ENCODE measurements around the gene MOB3B.

The MOB3B gene

GRCh38 chr9:27356446-27356845 lies 173.2 kb downstream of the MOB3B start:
- no peak for DNase-seq

DNA sequence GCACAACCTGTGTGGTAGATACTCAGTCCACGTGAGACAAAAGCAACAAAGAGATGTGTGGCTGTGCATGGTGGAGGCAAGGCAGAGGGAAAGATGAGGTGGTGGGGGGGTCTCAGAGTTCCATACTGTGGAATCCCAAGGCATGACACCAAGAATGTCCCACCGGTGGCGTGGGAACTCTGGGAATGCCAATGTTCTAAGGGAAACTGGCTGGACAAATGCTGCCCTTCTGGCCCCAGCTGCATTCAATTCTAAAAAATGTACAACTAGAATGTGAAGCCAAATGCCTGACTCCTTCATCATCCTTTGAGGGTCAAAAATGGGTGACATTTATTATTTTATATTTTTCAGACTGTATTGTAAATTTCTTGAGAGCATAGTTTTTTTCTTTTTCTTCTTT lies 174.4 kb downstream of the MOB3B start:
- DNase-seq, result no peak

DNA sequence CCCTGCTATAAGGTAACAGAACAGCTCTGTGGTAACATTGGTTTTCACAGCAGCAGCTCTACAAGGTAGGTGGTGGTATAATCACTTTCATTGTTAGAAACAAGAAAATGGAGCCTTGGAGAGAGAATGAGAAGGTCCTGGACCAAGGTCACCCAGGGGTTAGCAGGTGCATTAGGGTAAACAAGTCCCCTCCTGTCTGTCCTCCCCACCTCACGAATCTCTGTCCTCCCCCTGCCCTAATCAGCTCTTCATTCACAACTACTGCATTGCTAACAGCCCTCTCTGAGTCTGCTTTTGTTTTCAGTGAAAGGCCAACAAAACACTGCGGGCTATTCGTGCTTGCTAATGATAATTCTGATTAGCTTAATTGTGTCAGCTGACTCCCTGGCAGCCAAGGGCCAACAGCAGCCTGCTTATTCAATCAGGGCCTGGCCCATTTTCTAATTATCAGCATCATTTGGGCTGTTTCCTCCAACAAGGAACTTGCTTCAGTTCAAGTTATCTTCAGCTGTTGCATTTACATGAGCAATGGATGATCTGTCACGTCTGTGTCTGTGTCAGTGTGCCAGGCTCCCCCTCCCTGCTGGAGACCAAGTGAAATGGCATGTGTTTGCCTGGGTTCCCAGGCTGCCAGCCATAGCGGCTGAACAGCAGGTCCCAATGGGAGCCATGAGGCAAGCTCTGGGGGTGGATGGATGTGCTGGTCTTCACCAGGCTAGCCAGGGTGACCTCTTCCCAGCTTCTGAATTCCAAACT lies 176.0 kb downstream of the MOB3B start:
- DNase-seq, result no peak

- DNase-seq, result no peak
Measured at GRCh38 chr9:27353166-27353473, 176.5 kb downstream of the MOB3B start.

- no peak for DNase-seq
Measured at GRCh38 chr9:27352457-27353165, 177.0 kb downstream of the MOB3B start.

DNA sequence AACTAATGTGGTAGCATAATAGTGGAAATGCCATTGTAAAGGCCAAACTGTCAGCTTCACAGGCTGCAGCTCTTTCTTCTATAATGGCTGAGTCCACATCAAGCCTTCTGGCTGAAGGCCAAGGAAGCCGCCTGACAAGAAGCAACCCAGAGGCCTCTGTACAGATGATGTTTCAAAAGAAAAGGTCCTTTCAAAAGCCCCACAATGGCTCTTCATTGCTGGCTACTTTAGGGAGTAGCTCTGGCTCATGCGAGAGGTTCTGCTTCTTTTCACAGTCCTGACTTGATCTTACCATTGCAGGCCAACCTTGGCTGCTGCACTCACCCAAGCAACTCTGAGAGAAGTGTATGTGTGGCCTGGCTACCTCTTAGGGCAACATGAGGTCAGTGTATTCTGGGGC lies 178.2 kb downstream of the MOB3B start:
- DNase-seq, result no peak

GRCh38 chr9:27350382-27350976 lies 179.1 kb downstream of the MOB3B start:
- no peak for DNase-seq

DNA sequence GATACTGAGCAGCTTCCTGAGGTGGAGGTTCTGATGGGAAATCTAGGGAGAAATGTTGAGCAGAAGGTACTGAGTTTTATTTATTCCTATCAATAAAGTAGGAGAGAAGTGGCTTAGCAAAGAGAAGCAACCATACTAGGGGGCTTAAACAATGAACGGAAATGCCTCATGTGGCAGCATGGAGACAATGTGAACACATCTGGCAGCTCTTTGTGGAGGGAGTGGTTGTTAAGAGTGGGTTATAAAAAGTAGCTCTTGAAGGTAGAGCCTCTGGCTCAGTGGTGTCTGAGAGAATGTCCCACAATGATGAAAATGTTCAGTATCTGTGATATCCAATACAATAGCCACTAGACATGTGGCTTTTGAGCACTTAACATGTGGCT lies 179.9 kb downstream of the MOB3B start:
- no peak for DNase-seq

DNA sequence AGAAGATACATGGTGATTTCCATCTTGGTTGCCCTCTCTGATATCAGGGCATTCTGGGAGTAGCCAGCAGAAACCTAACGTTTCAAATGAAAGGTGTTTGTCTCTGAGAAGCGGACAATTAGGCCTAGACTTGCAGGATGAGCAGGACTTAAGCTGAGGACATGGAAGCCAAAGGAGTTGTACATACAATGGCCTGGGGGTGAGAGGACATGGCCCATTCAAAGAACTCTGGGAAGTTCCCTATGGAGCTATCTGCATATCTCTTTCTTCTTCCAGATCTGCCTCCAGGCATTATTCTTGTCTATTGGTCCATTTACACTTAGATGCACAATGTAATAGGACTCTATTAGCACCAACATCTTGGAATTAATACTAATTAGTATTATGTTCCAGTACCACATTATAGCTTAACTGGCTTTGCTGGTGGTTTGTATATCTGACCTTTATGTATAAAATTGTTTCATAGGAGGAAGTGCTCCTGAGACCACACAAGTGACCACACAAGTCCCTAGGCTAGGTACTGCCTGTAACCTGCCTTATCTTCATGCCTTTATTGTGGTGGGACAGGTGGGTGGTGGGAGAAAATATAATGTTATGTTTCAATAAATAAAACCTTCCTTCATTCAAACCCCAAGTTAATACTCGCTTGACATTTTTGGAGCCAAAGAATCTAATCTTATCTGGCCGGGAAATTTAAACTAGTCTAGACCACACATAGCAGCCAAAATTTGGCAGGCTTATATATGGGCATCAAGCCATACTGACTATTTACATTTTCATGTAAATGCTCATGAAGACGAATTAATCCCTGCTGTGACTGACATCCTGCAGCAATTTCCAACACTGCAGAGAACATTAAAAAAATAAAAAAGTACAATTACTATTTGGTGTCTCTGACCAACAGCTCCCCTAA lies 180.6 kb downstream of the MOB3B start:
- no peak for DNase-seq

GRCh38 chr9:27347889-27348288 lies 181.7 kb downstream of the MOB3B start:
- no peak for DNase-seq

DNA sequence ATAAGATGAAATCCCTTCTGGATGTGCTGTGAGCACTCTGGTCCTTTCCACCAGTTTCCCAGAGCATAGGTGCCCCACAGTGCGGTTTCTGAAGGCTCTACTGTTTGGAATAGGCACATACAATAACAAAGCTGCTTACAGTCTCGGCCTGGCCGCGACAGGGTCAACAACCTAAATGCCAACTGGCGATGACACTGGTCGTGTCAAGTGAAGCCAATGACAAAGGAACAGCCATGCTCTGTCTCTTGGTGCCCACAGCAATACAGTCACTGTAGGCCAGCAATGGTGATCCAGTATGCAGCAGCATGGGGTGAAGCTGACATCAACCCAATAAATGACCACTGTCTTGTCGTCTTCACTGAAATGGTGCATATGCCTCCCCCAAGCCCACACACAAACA lies 184.8 kb downstream of the MOB3B start:
- DNase-seq, result no peak

- DNase-seq, result no peak
Measured at GRCh38 chr9:27341545-27342294, 187.9 kb downstream of the MOB3B start.

DNA sequence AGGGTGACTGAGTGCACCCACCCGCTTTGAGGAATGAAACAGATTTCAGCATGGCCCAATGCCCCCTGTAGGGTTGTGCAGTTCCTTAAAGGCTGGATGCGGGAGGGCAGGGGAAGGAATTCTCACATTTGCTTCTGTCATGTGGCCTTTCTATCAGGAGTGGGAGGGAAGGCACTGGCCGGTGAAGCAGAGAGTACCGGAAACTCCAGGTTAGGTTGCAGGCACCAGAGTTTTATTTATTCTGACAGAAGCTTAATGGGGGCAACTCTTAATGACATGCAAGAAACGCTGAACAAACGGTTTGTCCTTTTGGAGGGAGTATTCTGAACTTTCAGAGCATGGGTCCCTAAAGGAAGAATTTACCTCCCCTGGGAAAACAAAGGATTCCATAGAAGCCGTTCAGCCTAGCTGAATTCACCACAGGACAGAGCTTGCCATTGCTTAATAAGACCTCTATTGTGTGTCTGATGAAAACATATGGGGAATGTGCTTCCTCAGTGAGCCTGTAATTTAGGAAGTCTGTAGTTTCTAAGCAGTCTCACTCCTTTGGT lies 188.6 kb downstream of the MOB3B start:
- no peak for DNase-seq

GRCh38 chr9:27340285-27340674 lies 189.3 kb downstream of the MOB3B start:
- no peak for DNase-seq

- DNase-seq, result no peak
Measured at GRCh38 chr9:27339661-27340284, 189.8 kb downstream of the MOB3B start.

GRCh38 chr9:27338527-27338903 lies 191.1 kb downstream of the MOB3B start:
- DNase-seq, result no peak

GRCh38 chr9:27337833-27338526 lies 191.6 kb downstream of the MOB3B start:
- no peak for DNase-seq

GRCh38 chr9:27337236-27337635 lies 192.4 kb downstream of the MOB3B start:
- DNase-seq, result no peak

DNA sequence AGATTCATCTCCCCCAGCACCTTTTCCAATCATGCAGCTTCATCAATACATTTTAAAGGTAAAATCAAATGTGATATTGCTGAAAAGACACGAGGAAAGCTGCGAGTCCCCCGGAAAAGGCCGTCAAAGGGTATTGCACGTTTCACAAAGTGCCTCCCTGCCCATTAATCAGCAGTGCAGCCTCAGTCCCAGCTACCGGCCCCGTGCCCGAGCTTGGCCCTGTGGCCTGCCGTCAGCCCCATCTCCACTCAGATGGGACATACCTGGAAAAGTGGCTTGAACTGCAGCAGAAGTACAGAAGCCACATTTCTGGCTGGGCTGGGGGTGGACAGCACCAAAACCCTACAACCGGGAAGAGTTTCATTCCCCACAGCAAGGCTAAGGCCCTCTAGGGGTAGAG lies 192.8 kb downstream of the MOB3B start:
- DNase-seq, result no peak

- DNase-seq, result no peak
Measured at GRCh38 chr9:27336126-27336525, 193.5 kb downstream of the MOB3B start.

- no peak for DNase-seq
Measured at GRCh38 chr9:27335075-27335474, 194.5 kb downstream of the MOB3B start.
